Esophagus squamous epithelium (tissue), 5 donors: ENCODE results near the gene TALDO1. TPM values are rescaled to one million over a fixed set of nuclear protein-coding genes. Genes with fewer than 3 reads are reported as not detected.
"Not testable (repeated sequence)": the region's sequence is repeated elsewhere in the genome, so short reads cannot be mapped to it uniquely, and the experiment has no call there.

ENCODE experiments used
- DNase-seq: peaks from one replicate; lab custom pipeline; 2025; lab: John Stamatoyannopoulos, UW
- H3K27ac ChIP-seq, 4 donors: fragments of 200-600 bp; sonication (generic); one replicate each; pipeline ENCODE4 v1.5.1; 2016 to 2019; ENCODE audit warnings: mild to moderate bottlenecking in 1 of 4
- H3K27me3 ChIP-seq, 4 donors: fragments of 200-600 bp; sonication (generic); 1 replicate in 3 of 4; 2 replicates in 1 of 4; pipeline versions ENCODE4 v1.5.1 to v1.6.0; 2017 to 2021; ENCODE audit warnings: antibody characterized with exemption in 1 of 4
- H3K36me3 ChIP-seq, 3 donors: fragments of 200-600 bp; sonication (generic); one replicate each; pipeline ENCODE4 v1.5.1; 2016 to 2019
- H3K4me1 ChIP-seq, 3 donors: fragments of 200-600 bp; sonication (generic); one replicate each; pipeline ENCODE4 v1.5.1; 2017 to 2019
- H3K4me3 ChIP-seq, 4 donors: fragments of 200-600 bp; sonication (generic); 1 replicate in 3 of 4; 2 replicates in 1 of 4; pipeline ENCODE4 v1.5.1; 2016 to 2019; ENCODE audit warnings: mild to moderate bottlenecking in 2 of 4, moderate library complexity in 1 of 4
- H3K9me3 ChIP-seq, 3 donors: fragments of 200-600 bp; sonication (generic); one replicate each; pipeline ENCODE4 v1.5.1; 2016 to 2019
- POLR2A ChIP-seq, 4 donors: fragments of 450-650 bp; IDR thresholded peaks; one replicate each; pipeline ENCODE4 v1.6.1; 2017; ENCODE audit warnings: antibody characterized with exemption in 4 of 4, mild to moderate bottlenecking in 4 of 4, moderate library complexity in 3 of 4
- whole genome bisulfite sequencing, 2 donors: methylation state at CpG; one replicate each; pipeline ENCODE4 v1.1.5; 2018; 5-methylcytosine and 5-hydroxymethylcytosine counted together
- intact Hi-C: fragments of 100-400 bp; cut with DNase I; formaldehyde crosslinking; loops from one replicate; pipeline ENCODE4 v1.15.0; 2022
- total RNA-seq, 4 donors: library from RNA; depleted of rRNA; stranded (reverse); fragments of >200 nt; gene quantifications; one replicate each; pipeline ENCODE4 v1.1.0, GENCODE V29; 2016
- TF ChIP-seq, protein P1 (sequence below), 6 experiments: fragments of 450-650 bp in 4 of 6; fragments of 200-600 bp in 2 of 6; sonication (generic) in 2 of 6; IDR thresholded peaks; one replicate each; pipeline ENCODE4 v1.5.1; 2016 to 2019; ENCODE audit warnings: antibody characterized with exemption in 6 of 6, mild to moderate bottlenecking in 4 of 6, moderate library complexity in 4 of 6
- donor health status: DM: yes; HTN: yes; CAD: no.

TALDO1 gene
- total RNA-seq, 4 donors from 2014 or later, result 311 to 629 (median 504) TPM

DNA sequence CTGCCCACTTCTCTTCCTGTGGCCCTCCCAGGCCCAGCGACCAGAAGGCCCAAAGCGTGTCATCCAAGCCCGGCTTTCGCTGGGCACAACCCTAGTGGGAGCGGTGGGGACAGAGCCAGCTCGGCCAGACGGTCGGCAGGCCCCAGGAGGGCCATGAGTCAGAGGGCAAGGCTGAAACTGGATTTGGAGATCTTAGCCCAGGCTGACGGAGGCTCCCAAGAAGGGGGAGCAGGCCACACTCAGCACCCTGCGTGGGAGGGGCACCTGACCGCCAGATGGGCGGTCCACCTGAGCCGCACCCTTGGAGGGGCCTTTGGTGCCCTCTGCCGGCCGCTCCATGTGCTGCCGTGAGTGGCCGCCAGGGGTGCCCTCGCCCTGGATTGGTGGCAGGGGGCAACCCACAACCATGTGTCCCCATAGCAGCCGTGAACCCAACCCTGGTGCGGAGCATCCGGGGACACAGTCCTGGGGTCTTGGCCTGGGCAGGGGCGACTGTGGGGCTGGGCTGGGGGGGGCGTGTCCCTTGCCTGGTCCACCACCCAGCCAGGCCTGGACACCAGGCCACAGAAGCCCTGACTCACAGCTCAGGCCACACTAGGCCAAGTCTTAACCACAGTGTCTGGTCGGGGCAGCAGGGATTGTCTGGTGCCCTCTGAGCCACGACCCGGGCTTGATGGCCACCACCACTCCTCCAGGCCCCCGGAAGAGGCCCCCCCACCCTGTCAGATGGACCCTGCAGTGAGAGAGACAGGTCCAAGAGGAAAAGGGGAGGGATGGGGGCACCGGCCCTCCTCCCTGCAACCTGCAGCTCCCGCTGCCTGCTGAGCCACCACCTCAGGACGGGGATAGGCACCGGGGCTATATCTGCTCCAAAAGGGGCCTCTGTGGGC is 19.2 kb upstream of the TALDO1 start:
- peaks cover 0 to 28% (median 8%) of the 10 kb centered on the region in 3 donors for H3K36me3 ChIP-seq
- H3K4me3 ChIP-seq, result no peak overlapping the region
- H3K9me3 ChIP-seq, result no peaks in the 10 kb centered on the region
- DNase-seq, result no peak
- H3K27me3 ChIP-seq, result peaks cover 0 to 52% (median 0%) of the 10 kb centered on the region in 4 donors
- H3K27ac ChIP-seq, result peak overlapping the region; percentile 75 to 88 (median 78)
- 51 to 90% methylated on average over 2 to 8 of the region's 31 CpGs for WGBS, 2 donors
- peaks cover 33 to 60% (median 45%) of the 10 kb centered on the region in 3 donors for H3K4me1 ChIP-seq
- intact Hi-C loops, result loop anchor here (10.0 kb wide), 1 partner anchor 63 kb away; no protein-coding TSS in a partner anchor
- TF ChIP-seq, protein P1, sequence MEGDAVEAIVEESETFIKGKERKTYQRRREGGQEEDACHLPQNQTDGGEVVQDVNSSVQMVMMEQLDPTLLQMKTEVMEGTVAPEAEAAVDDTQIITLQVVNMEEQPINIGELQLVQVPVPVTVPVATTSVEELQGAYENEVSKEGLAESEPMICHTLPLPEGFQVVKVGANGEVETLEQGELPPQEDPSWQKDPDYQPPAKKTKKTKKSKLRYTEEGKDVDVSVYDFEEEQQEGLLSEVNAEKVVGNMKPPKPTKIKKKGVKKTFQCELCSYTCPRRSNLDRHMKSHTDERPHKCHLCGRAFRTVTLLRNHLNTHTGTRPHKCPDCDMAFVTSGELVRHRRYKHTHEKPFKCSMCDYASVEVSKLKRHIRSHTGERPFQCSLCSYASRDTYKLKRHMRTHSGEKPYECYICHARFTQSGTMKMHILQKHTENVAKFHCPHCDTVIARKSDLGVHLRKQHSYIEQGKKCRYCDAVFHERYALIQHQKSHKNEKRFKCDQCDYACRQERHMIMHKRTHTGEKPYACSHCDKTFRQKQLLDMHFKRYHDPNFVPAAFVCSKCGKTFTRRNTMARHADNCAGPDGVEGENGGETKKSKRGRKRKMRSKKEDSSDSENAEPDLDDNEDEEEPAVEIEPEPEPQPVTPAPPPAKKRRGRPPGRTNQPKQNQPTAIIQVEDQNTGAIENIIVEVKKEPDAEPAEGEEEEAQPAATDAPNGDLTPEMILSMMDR (IDR thresholded peaks at IDR 0.05), result peak; percentile 96 to 99 (median 98)
- TF ChIP-seq POLR2A (IDR thresholded peaks at IDR 0.05), result no peak

DNA sequence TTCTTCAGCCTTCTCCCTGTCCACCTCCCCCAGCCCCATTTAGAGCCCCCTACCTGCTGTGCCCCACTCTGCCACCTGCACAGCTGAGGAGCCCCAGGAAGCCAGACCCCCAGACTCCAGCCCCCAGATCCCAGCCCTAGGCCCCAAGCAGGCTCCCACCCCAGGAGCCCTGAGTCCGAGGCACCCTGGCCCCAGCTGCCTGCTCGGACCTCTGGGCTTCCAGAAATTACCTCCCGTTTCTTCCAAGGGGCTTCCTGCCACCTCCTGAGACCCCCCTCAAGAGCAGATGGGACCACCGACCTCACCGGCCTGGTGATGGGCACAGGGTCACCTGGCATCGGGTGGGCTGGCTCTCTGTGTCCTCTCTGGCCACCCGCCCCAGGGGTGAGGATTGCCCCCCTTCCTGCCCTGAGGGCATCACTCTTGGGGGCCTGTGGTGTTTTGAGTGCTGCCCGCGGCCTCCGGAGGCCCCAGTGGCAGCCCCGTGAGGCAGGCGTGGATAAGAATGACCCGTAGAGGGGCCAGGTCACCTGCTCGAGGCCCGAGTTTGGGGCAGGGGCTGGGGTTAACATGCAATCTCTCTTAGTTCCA is 18.3 kb upstream of the TALDO1 start:
- H3K4me1 ChIP-seq, result peaks cover 33 to 58% (median 45%) of the 10 kb centered on the region in 3 donors
- no peak overlapping the region for H3K4me3 ChIP-seq
- peak overlapping the region; percentile 3 to 88 (median 68) for H3K27ac ChIP-seq
- intact Hi-C loops, result loop anchor here (10.0 kb wide), 1 partner anchor 64 kb away; no protein-coding TSS in a partner anchor
- peaks cover 0 to 20% (median 2%) of the 10 kb centered on the region in 3 donors for H3K36me3 ChIP-seq
- WGBS, 2 donors, result 78% methylated on average over 13 of the region's 15 CpGs; no CpG with 5 or more reads in 1 of the 2 donors
- DNase-seq, result no peak
- no peak for TF ChIP-seq POLR2A (IDR thresholded peaks at IDR 0.05)
- TF ChIP-seq, protein P1 (IDR thresholded peaks at IDR 0.05), result no peak
- H3K27me3 ChIP-seq, result peaks cover 0 to 50% (median 0%) of the 10 kb centered on the region in 4 donors
- no peaks in the 10 kb centered on the region for H3K9me3 ChIP-seq

DNA sequence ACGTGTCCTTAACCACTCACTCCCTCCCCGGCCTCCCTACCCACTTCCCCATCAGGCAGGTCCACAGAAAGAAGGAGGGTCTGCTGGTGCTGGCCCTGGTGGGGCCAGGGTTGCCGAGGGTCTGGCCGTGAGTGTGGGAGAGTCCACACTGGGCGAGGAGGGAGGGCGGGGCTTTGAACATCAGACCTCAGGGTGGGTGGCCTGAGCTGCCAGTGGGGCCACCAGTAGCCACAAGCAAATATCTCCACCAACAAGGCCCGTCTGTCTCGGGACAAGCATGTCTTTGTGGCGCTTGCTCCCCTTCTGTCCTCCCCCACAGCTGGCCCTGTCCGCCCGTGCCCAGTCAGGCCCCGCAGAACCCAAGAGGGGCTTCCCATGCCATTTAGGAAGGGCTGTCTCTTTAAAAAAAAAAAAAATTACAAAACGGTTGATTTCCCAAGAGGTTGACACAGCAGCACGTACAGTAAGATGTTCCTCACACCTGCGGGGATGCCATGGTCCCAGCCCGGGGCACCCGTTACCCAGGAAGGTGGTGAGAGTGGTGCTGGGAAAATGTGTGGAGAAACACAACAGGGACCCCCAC is 17.7 kb upstream of the TALDO1 start:
- Histone ChIP-seq H3K9me3 (no peaks in the 10 kb centered on the region), H3K36me3 (peaks cover 0 to 14% (median 0%) of the 10 kb centered on the region in 3 donors), H3K4me1 (peaks cover 33 to 53% (median 45%) of the 10 kb centered on the region in 3 donors), H3K27me3 (peaks cover 0 to 44% (median 0%) of the 10 kb centered on the region in 4 donors), H3K27ac (peak overlapping the region in 3 of 4 donors; percentile 3 to 88 (median 62)), H3K4me3 (no peak overlapping the region)
- intact Hi-C loops, result loop anchor here (10.0 kb wide), 1 partner anchor 65 kb away; no protein-coding TSS in a partner anchor
- TF ChIP-seq, protein P1 (IDR thresholded peaks at IDR 0.05), result no peak
- TF ChIP-seq POLR2A (IDR thresholded peaks at IDR 0.05), result no peak
- 23 to 27% methylated on average over 3 to 5 of the region's 17 CpGs for WGBS, 2 donors
- no peak for DNase-seq

- Histone ChIP-seq H3K4me3 (no peak overlapping the region), H3K36me3 (no peaks in the 10 kb centered on the region), H3K4me1 (peaks cover 7 to 31% (median 25%) of the 10 kb centered on the region in 3 donors), H3K27me3 (peaks cover 0 to 19% (median 0%) of the 10 kb centered on the region in 4 donors), H3K9me3 (no peaks in the 10 kb centered on the region), H3K27ac (no peak overlapping the region)
- DNase-seq, result no peak
- TF ChIP-seq, protein P1 (IDR thresholded peaks at IDR 0.05), result no peak
- no peak for TF ChIP-seq POLR2A (IDR thresholded peaks at IDR 0.05)
- 74 to 81% methylated on average over 17 to 20 of the region's 20 CpGs for WGBS, 2 donors
- intact Hi-C loops, result no loop called here
These were observed 14.2 kb upstream of the TALDO1 start for GRCh38 chr11:733072-733471.

GRCh38 chr11:734541-734940 is 12.7 kb upstream of the TALDO1 start:
- peaks cover 0 to 25% (median 10%) of the 10 kb centered on the region in 3 donors for H3K4me1 ChIP-seq
- intact Hi-C loops, DNase-seq, H3K9me3 ChIP-seq, H3K4me3 ChIP-seq, H3K27me3 ChIP-seq, H3K27ac ChIP-seq, H3K36me3 ChIP-seq: not testable (repeated sequence)
- WGBS, 2 donors, result 66 to 91% methylated on average over 5 to 19 of the region's 26 CpGs
